Esophagus muscularis mucosa (tissue), 4 donors: Measurements from ENCODE around the gene SALL1. TPM values are rescaled to one million over a fixed set of nuclear protein-coding genes. Genes with fewer than 3 reads are reported as not detected.

Experiments used
- DNase-seq: peaks from one replicate; pipeline ENCODE4 v3.0.0-alpha.2; 2017; ENCODE audit errors: extremely low spot score
- H3K27ac ChIP-seq, 4 donors: fragments of 200-600 bp; sonication (generic); replicated peaks in 1 of 4; 1 replicate in 3 of 4; 2 replicates in 1 of 4; pipeline ENCODE4 v1.5.1; 2016 to 2019; ENCODE audit warnings: mild to moderate bottlenecking in 1 of 4
- H3K27me3 ChIP-seq, 4 donors: fragments of 200-600 bp; sonication (generic); one replicate each; pipeline versions ENCODE4 v1.5.1 to v1.6.0; 2016 to 2019
- H3K36me3 ChIP-seq, 4 donors: fragments of 200-600 bp; sonication (generic); one replicate each; pipeline ENCODE4 v1.5.1; 2016 to 2019
- H3K4me1 ChIP-seq, 4 donors: fragments of 200-600 bp; sonication (generic); one replicate each; pipeline ENCODE4 v1.5.1; 2016 to 2019
- H3K4me3 ChIP-seq, 4 donors: fragments of 200-600 bp; sonication (generic); 1 replicate in 2 of 4; 2 replicates in 2 of 4; pipeline ENCODE4 v1.5.1; 2016 to 2019; ENCODE audit warnings: mild to moderate bottlenecking in 4 of 4, moderate library complexity in 1 of 4
- H3K9me3 ChIP-seq, 4 donors: fragments of 200-600 bp; sonication (generic); 1 replicate in 3 of 4; 2 replicates in 1 of 4; pipeline ENCODE4 v1.5.1; 2016 to 2019
- EP300 ChIP-seq: sonication (generic); formaldehyde crosslinking; IDR thresholded peaks from one replicate; pipeline ENCODE4 v1.6.1; 2017; ENCODE audit warnings: antibody characterized with exemption
- POLR2A ChIP-seq: fragments of 450-650 bp; IDR thresholded peaks from one replicate; pipeline ENCODE4 v1.6.1; 2017; ENCODE audit warnings: antibody characterized with exemption, moderate library complexity, mild to moderate bottlenecking, low read depth
- POLR2AphosphoS5 ChIP-seq, 2 donors: sonication (generic); formaldehyde crosslinking; IDR thresholded peaks; one replicate each; pipeline ENCODE4 v1.6.1; 2017; ENCODE audit warnings: antibody characterized with exemption in 2 of 2
- WGBS: methylation state at CpG from one replicate; pipeline ENCODE4 v1.1.5; 2018; 5-methylcytosine and 5-hydroxymethylcytosine counted together
- intact Hi-C: fragments of 100-400 bp; cut with DNase I; formaldehyde crosslinking; loops from one replicate; pipeline ENCODE4 v1.15.1; 2023
- total RNA-seq, 4 donors: library from RNA; depleted of rRNA; stranded (reverse); fragments of >200 nt; gene quantifications; one replicate each; pipeline versions ENCODE4 v1.1.0 to v1.2.1, GENCODE V29; 2016
- TF ChIP-seq, protein P1 (sequence below), 3 experiments: fragments of 200-600 bp in 2 of 3; fragments of 450-650 bp in 1 of 3; sonication (generic) in 2 of 3; IDR thresholded peaks; one replicate each; pipeline ENCODE4 v1.5.1; 2017 to 2019; ENCODE audit warnings: antibody characterized with exemption in 3 of 3, mild to moderate bottlenecking in 2 of 3, moderate library complexity in 1 of 3

SALL1 gene
- total RNA-seq, 4 donors from 2014 or later, result not detected

DNA sequence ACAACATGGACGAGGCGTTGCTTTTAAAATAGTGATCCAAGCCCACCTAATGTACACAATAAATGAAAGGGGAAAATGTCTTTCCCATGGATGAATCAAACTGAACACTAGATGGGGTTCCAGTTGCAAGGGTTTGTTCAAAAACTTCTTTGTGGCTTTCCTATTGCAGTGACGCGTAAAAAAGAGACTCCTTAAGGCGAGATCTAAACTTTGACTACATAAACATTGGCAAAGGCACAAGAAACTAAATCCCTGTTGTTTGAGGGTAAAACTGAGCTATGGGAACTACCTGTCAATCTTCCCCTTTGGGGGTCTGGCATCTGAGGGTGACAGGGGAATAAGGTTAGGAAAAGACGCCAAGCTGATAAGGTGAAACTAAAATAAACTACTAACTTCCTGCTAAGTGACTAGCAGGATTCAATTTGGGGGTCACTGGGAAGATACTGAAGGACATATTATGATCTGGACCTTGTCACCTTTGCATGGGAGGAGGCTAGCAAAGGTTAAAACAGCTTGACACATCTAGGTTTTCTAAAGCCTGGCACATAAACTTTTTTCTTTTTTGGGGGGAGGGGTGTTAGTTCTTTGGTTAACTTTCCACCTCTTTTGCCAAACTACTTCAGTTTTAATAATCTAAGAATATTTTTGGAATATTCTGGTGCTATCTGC is 4.7 kb downstream of the SALL1 start:
- Histone ChIP-seq H3K9me3 (no peaks in the 10 kb centered on the region), H3K27me3 (peaks cover 7 to 71% (median 21%) of the 10 kb centered on the region in 4 donors), H3K4me3 (no peak overlapping the region), H3K27ac (no peak overlapping the region), H3K4me1 (peaks cover 8 to 14% (median 12%) of the 10 kb centered on the region in 4 donors), H3K36me3 (no peaks in the 10 kb centered on the region)
- 28% methylated on average over 6 of the region's 6 CpGs for WGBS
- DNase-seq, result no peak
- TF ChIP-seq, protein P1, sequence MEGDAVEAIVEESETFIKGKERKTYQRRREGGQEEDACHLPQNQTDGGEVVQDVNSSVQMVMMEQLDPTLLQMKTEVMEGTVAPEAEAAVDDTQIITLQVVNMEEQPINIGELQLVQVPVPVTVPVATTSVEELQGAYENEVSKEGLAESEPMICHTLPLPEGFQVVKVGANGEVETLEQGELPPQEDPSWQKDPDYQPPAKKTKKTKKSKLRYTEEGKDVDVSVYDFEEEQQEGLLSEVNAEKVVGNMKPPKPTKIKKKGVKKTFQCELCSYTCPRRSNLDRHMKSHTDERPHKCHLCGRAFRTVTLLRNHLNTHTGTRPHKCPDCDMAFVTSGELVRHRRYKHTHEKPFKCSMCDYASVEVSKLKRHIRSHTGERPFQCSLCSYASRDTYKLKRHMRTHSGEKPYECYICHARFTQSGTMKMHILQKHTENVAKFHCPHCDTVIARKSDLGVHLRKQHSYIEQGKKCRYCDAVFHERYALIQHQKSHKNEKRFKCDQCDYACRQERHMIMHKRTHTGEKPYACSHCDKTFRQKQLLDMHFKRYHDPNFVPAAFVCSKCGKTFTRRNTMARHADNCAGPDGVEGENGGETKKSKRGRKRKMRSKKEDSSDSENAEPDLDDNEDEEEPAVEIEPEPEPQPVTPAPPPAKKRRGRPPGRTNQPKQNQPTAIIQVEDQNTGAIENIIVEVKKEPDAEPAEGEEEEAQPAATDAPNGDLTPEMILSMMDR (IDR thresholded peaks at IDR 0.05), result no peak
- intact Hi-C loops, result no loop called here

GRCh38 chr16:51144203-51144602 is 6.9 kb downstream of the SALL1 start:
- TF ChIP-seq POLR2AphosphoS5 (IDR thresholded peaks at IDR 0.05) (no peak), EP300 (no peak), POLR2A (no peak)
- TF ChIP-seq, protein P1 (IDR thresholded peaks at IDR 0.05), result no peak
- intact Hi-C loops, result no loop called here
- Histone ChIP-seq H3K27me3 (peaks cover 0 to 71% (median 1%) of the 10 kb centered on the region in 4 donors), H3K27ac (no peak overlapping the region), H3K4me1 (no peaks in the 10 kb centered on the region), H3K4me3 (no peak overlapping the region), H3K9me3 (no peaks in the 10 kb centered on the region), H3K36me3 (no peaks in the 10 kb centered on the region)
- no peak for DNase-seq
- WGBS, result 56% methylated on average over 1 of the region's 1 CpG

GRCh38 chr16:51143196-51143977 is 7.7 kb downstream of the SALL1 start:
- 56% methylated on average over 5 of the region's 5 CpGs for WGBS
- H3K4me1 ChIP-seq, result no peaks in the 10 kb centered on the region
- no peaks in the 10 kb centered on the region for H3K9me3 ChIP-seq
- H3K4me3 ChIP-seq, result no peak overlapping the region
- no peak overlapping the region for H3K27ac ChIP-seq
- intact Hi-C loops, result no loop called here
- DNase-seq, result no peak
- no peaks in the 10 kb centered on the region for H3K36me3 ChIP-seq
- peaks cover 0 to 70% (median 0%) of the 10 kb centered on the region in 4 donors for H3K27me3 ChIP-seq
- TF ChIP-seq POLR2A (no peak), EP300 (no peak), POLR2AphosphoS5 (IDR thresholded peaks at IDR 0.05) (no peak)
- TF ChIP-seq, protein P1 (IDR thresholded peaks at IDR 0.05), result no peak

GRCh38 chr16:51141541-51141940 is 9.5 kb downstream of the SALL1 start:
- Histone ChIP-seq H3K27ac (no peak overlapping the region), H3K9me3 (no peaks in the 10 kb centered on the region), H3K4me1 (no peaks in the 10 kb centered on the region), H3K27me3 (peaks cover 0 to 76% (median 0%) of the 10 kb centered on the region in 4 donors), H3K36me3 (no peaks in the 10 kb centered on the region), H3K4me3 (no peak overlapping the region)
- WGBS, result 87% methylated on average over 20 of the region's 21 CpGs
- intact Hi-C loops, result no loop called here
- TF ChIP-seq EP300 (no peak), POLR2A (no peak), POLR2AphosphoS5 (IDR thresholded peaks at IDR 0.05) (no peak)
- TF ChIP-seq, protein P1 (IDR thresholded peaks at IDR 0.05), result no peak
- DNase-seq, result no peak
